H1 (cell line): ENCODE results near the gene ILK. TPM values are rescaled to one million over a fixed set of nuclear protein-coding genes. Genes with fewer than 3 reads are reported as not detected.
A peak's percentile ranks its signal among the peaks of the same experiment; 100 is the strongest.

Experiments used
- CTCF ChIA-PET: fragments of 300-600 bp; sonication (Branson Sonifier 250); formaldehyde crosslinking; loops from one replicate; lab custom pipeline; 2021; ENCODE audit not compliant: partially characterized antibody; lab: Charles Lee
- POLR2A ChIA-PET: fragments of 300-600 bp; sonication (Branson Sonifier 250); formaldehyde crosslinking; loops from one replicate; lab custom pipeline; 2021; ENCODE audit warnings: inconsistent platforms; ENCODE audit not compliant: partially characterized antibody; lab: Charles Lee
- DNase-seq, 2 experiments: peaks; one replicate each; pipeline versions ENCODE4 v3.0.0 to v3.0.0-alpha.2; 2010 to 2022; ENCODE audit warnings: low spot score in 2 of 2, low read depth in 1 of 2, mixed read lengths in 1 of 2
- FAIRE-seq: peaks from 2 replicates; lab custom pipeline; 2011; peaks lifted over from hg19 to GRCh38; lab: Jason Lieb, UNC
- H2AFZ ChIP-seq: 2 replicates; pipeline ENCODE4 v1.8.1; 2012; ENCODE audit warnings: low read length, inconsistent platforms
- H2AK5ac ChIP-seq: 2 replicates; pipeline ENCODE4 v1.6.1; 2013; ENCODE audit warnings: low read depth, low read length
- H2BK120ac ChIP-seq: replicated peaks from 2 replicates; pipeline ENCODE3; 2013; ENCODE audit warnings: low read depth, low read length, inconsistent platforms
- H2BK12ac ChIP-seq: 2 replicates; pipeline ENCODE4 v1.6.1; 2013; ENCODE audit warnings: low read depth, low read length
- H2BK15ac ChIP-seq: 2 replicates; pipeline ENCODE4 v1.6.1; 2013; ENCODE audit warnings: low read length
- H2BK20ac ChIP-seq: 2 replicates; pipeline ENCODE4 v1.6.1; 2013; ENCODE audit warnings: low read length
- H2BK5ac ChIP-seq: 2 replicates; pipeline ENCODE4 v1.6.1; 2013; ENCODE audit warnings: low read depth, low read length
- H3K14ac ChIP-seq: 2 replicates; pipeline ENCODE4 v1.6.1; 2013; ENCODE audit warnings: inconsistent platforms; ENCODE audit not compliant: insufficient read length
- H3K18ac ChIP-seq: 2 replicates; pipeline ENCODE4 v1.6.1; 2013; ENCODE audit warnings: low read length; ENCODE audit errors: extremely low read depth
- H3K23ac ChIP-seq: 2 replicates; pipeline ENCODE4 v1.6.1; 2013; ENCODE audit warnings: inconsistent platforms; ENCODE audit not compliant: insufficient read length
- H3K23me2 ChIP-seq: 2 replicates; pipeline ENCODE4 v1.6.1; 2013; ENCODE audit warnings: low read depth, low read length
- H3K27ac ChIP-seq: 2 replicates; pipeline ENCODE4 v1.6.1; 2011; ENCODE audit warnings: low read depth, low read length, inconsistent platforms
- H3K27me3 ChIP-seq, 4 experiments: replicated peaks in 1 of 4; 1 replicate in 1 of 4; 2 replicates in 3 of 4; pipeline versions ENCODE4 v1.6.1 to v1.8.1; 2011 to 2013; ENCODE audit warnings: low read length in 3 of 4, mild to moderate bottlenecking in 3 of 4, inconsistent platforms in 2 of 4, mixed read lengths in 2 of 4, moderate library complexity in 1 of 4; ENCODE audit not compliant: control insufficient read depth in 3 of 4, insufficient read depth in 3 of 4; ENCODE audit errors: extremely low read depth in 1 of 4
- H3K36me3 ChIP-seq, 4 experiments: 2 replicates each; pipeline versions ENCODE4 v1.6.1 to v1.8.1; 2011 to 2013; ENCODE audit warnings: mild to moderate bottlenecking in 4 of 4, low read length in 3 of 4, moderate library complexity in 2 of 4, control low read depth in 1 of 4, inconsistent platforms in 1 of 4; ENCODE audit not compliant: insufficient read depth in 4 of 4, control insufficient read depth in 2 of 4
- H3K4ac ChIP-seq: replicated peaks from 2 replicates; pipeline ENCODE3; 2013; ENCODE audit warnings: low read length, low read depth, mixed read lengths, inconsistent platforms; ENCODE audit not compliant: insufficient read length
- H3K4me1 ChIP-seq, 4 experiments: replicated peaks in 1 of 4; 1 replicate in 1 of 4; 2 replicates in 3 of 4; pipeline versions ENCODE4 v1.6.1 to v1.8.1; 2011 to 2013; ENCODE audit warnings: low read length in 3 of 4, inconsistent platforms in 2 of 4, mixed read lengths in 1 of 4; ENCODE audit not compliant: insufficient read depth in 4 of 4, control insufficient read depth in 3 of 4
- H3K4me2 ChIP-seq, 2 experiments: 2 replicates each; pipeline versions ENCODE4 v1.6.1 to v1.8.1; 2011 to 2013; ENCODE audit warnings: low read depth in 2 of 2, low read length in 2 of 2, control low read depth in 1 of 2, inconsistent platforms in 1 of 2, mild to moderate bottlenecking in 1 of 2; ENCODE audit not compliant: insufficient read depth in 1 of 2
- H3K4me3 ChIP-seq, 4 experiments: fragments of 200-600, 300-600 bp in 1 of 4; sonication (generic), shearing (Covaris generic), sonication (Bioruptor Twin) in 1 of 4; 2 replicates each; pipeline versions ENCODE4 v1.5.1 to v1.8.1; 2011 to 2016; ENCODE audit warnings: low read length in 4 of 4, low read depth in 3 of 4, control low read depth in 2 of 4, inconsistent platforms in 2 of 4, mild to moderate bottlenecking in 2 of 4, mixed read lengths in 1 of 4, moderate library complexity in 1 of 4; ENCODE audit not compliant: insufficient read depth in 2 of 4; ENCODE audit errors: extremely low read depth in 1 of 4
- H3K56ac ChIP-seq: replicated peaks from 2 replicates; pipeline ENCODE3; 2013; ENCODE audit warnings: low read depth, mild to moderate bottlenecking, mixed read lengths, low read length, inconsistent platforms; ENCODE audit not compliant: insufficient read length
- H3K79me1 ChIP-seq: 2 replicates; pipeline ENCODE4 v1.6.1; 2013; ENCODE audit warnings: low read depth, low read length, control low read depth
- H3K79me2 ChIP-seq, 2 experiments: 2 replicates each; pipeline versions ENCODE4 v1.6.1 to v1.8.1; 2012 to 2013; ENCODE audit warnings: low read length in 2 of 2, mild to moderate bottlenecking in 2 of 2, inconsistent platforms in 1 of 2; ENCODE audit not compliant: insufficient read depth in 2 of 2, control insufficient read depth in 1 of 2
- H3K9ac ChIP-seq, 4 experiments: replicated peaks in 1 of 4; 1 replicate in 1 of 4; 2 replicates in 3 of 4; pipeline versions ENCODE4 v1.6.1 to v1.8.1; 2011 to 2013; ENCODE audit warnings: low read depth in 3 of 4, low read length in 3 of 4, control low read depth in 2 of 4, mild to moderate bottlenecking in 2 of 4, moderate library complexity in 2 of 4, inconsistent platforms in 1 of 4; ENCODE audit errors: extremely low read depth in 1 of 4
- H3K9me3 ChIP-seq, 2 experiments: 2 replicates each; pipeline versions ENCODE4 v1.6.1 to v1.8.1; 2012 to 2013; ENCODE audit warnings: mild to moderate bottlenecking in 2 of 2, moderate library complexity in 2 of 2, control low read depth in 1 of 2, inconsistent platforms in 1 of 2, low read depth in 1 of 2, low read length in 1 of 2, mixed read lengths in 1 of 2; ENCODE audit not compliant: insufficient read depth in 2 of 2
- H4K20me1 ChIP-seq, 2 experiments: replicated peaks in 1 of 2; 2 replicates each; pipeline versions ENCODE3 to v1.8.1; 2011 to 2013; ENCODE audit warnings: inconsistent platforms in 2 of 2, low read length in 2 of 2, mild to moderate bottlenecking in 1 of 2; ENCODE audit not compliant: insufficient read depth in 2 of 2, control insufficient read depth in 1 of 2
- H4K5ac ChIP-seq: 2 replicates; pipeline ENCODE4 v1.6.1; 2013; ENCODE audit warnings: low read length, low read depth, mixed read lengths, inconsistent platforms; ENCODE audit not compliant: insufficient read length
- H4K8ac ChIP-seq: 2 replicates; pipeline ENCODE4 v1.8.0; 2013; ENCODE audit warnings: mild to moderate bottlenecking, moderate library complexity, low read length, inconsistent platforms; ENCODE audit not compliant: insufficient read depth; ENCODE audit errors: extremely low read depth
- H4K91ac ChIP-seq: replicated peaks from 2 replicates; pipeline ENCODE3; 2013; ENCODE audit warnings: low read length, mixed read lengths, inconsistent platforms; ENCODE audit not compliant: insufficient read length
- BACH1 ChIP-seq: IDR thresholded peaks from 2 replicates; pipeline ENCODE4 v1.6.1; 2012; ENCODE audit warnings: low read length, improper control_type of control experiment
- BCL11A ChIP-seq, 2 experiments: IDR thresholded peaks; one replicate each; pipeline ENCODE4 v1.6.1; 2011; ENCODE audit warnings: low read depth in 2 of 2, low read length in 2 of 2, mild to moderate bottlenecking in 2 of 2
- CEBPB ChIP-seq: IDR thresholded peaks from 2 replicates; pipeline ENCODE4 v1.6.1; 2012; ENCODE audit warnings: low read depth, low read length
- EZH2 ChIP-seq: fragments of 200-600 bp; sonication (generic); IDR thresholded peaks from 2 replicates; pipeline ENCODE4 v1.7.1; 2012; ENCODE audit warnings: low read depth, mild to moderate bottlenecking, moderate library complexity, low read length, inconsistent platforms; ENCODE audit not compliant: severe bottlenecking
- KDM5A ChIP-seq: fragments of 200-600 bp; IDR thresholded peaks from 2 replicates; pipeline ENCODE4 v1.7.1; 2012; ENCODE audit warnings: mild to moderate bottlenecking, low read length, inconsistent platforms, mixed read lengths
- MAFK ChIP-seq: IDR thresholded peaks from 2 replicates; pipeline ENCODE4 v1.6.1; 2012; ENCODE audit warnings: low read depth, mild to moderate bottlenecking, improper control_type of control experiment, low read length
- POLR2AphosphoS5 ChIP-seq: IDR thresholded peaks from 2 replicates; pipeline ENCODE4 v1.6.1; 2011; ENCODE audit warnings: low read depth, low read length
- SAP30 ChIP-seq: fragments of 300-600 bp; sonication (generic); IDR thresholded peaks from 2 replicates; pipeline ENCODE4 v1.7.1; 2012; ENCODE audit warnings: low read length, moderate library complexity, mild to moderate bottlenecking, inconsistent platforms; ENCODE audit not compliant: insufficient read depth, insufficient replicate concordance
- SP2 ChIP-seq: IDR thresholded peaks from 2 replicates; pipeline ENCODE4 v1.6.1; 2012; ENCODE audit warnings: mild to moderate bottlenecking, low read length, inconsistent platforms
- SUZ12 ChIP-seq: fragments of 200-600 bp; sonication (generic); IDR thresholded peaks from 2 replicates; pipeline ENCODE4 v1.6.1; 2012; ENCODE audit warnings: mild to moderate bottlenecking, inconsistent platforms, low read length, moderate library complexity, mixed read lengths
- ZNF274 ChIP-seq: IDR thresholded peaks from 2 replicates; pipeline ENCODE4 v1.7.0; 2012; ENCODE audit warnings: low read length, borderline replicate concordance; ENCODE audit errors: extremely low read depth
- WGBS, 2 experiments: shearing (Covaris generic) in 1 of 2; methylation state at CpG; one replicate each; pipeline versions ENCODE4 v1.1.6 to v1.1.7; 2013 to 2015; ENCODE audit warnings: low lambda C conversion rate in 2 of 2, mixed read lengths in 2 of 2, inconsistent platforms in 1 of 2, low coverage in 1 of 2, missing lambda C conversion rate in 1 of 2; ENCODE audit not compliant: insufficient replicate concordance in 2 of 2, insufficient coverage in 1 of 2, insufficient read length in 1 of 2; ENCODE audit errors: extremely low coverage in 1 of 2, missing lambda C conversion rate in 1 of 2; 5-methylcytosine and 5-hydroxymethylcytosine counted together
- polyA plus RNA-seq, 7 experiments: library from polyadenylated mRNA; depleted of rRNA in 3 of 7; stranded (reverse) in 5 of 7; unstranded in 2 of 7; fragments of >200 nt in 5 of 7; fragments of 200-250 nt in 2 of 7; gene quantifications; 1 replicate in 5 of 7; 2 replicates in 1 of 7; 4 replicates in 1 of 7; pipeline versions ENCODE4 v1.2.1 to v1.2.3, GENCODE V29; 2011 to 2013; ENCODE audit warnings: missing spikeins in 2 of 7, mixed read lengths in 2 of 7
- total RNA-seq: library from RNA; stranded (reverse); fragmentation: NEBNext Ultra II Directional; extraction: Animal tissue kit (Norgen Biotek cat#: 25700); gene quantifications from 2 replicates; pipeline ENCODE4 v1.2.1, GENCODE V29; 2021
- TF ChIP-seq, protein P1 (sequence below): IDR thresholded peaks from 2 replicates; pipeline ENCODE4 v1.6.1; 2011; ENCODE audit warnings: low read depth, mild to moderate bottlenecking, low read length; ENCODE audit not compliant: insufficient read depth

ILK gene
- total and polyA plus RNA-seq, 2 of the 8 experiments (the other 6 are each of a cell fraction or from before 2014, with no cell fraction given): 91.4 to 132 TPM

DNA sequence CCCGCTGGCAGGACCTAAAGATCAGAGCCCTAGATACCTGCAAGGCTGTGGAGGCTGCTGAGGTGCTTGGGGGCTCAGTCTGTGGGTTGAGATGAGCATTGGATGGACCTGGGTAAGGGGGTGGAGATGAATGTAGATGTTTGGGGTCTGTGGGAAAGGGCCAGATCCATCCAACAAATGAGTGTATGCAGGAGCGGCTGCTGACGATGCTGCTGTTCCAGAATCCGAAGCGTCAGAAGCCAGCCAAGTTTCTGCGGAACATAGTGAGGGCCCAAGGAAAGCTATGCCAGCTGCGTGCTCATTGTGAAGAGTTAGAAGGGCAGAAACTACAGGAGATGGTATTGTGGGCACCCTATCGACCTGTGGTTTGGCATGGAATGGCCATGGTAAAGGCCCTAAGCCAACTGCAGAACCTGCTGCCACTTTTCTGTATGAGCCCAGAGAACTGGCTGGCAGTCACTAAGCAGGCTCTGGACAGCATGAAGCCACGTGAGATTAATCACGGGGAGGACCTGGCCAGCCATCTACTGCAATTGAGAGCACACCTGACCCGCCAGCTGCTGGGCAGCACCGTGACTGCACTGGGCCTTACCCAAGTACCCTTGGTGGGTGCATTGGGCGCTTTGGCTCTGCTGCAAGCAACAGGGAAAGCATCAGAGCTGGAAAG lies 36.7 kb upstream of the ILK start:
- no peak overlapping the region for H2AK5ac ChIP-seq
- FAIRE-seq (no peak), DNase-seq (no peak)
- no peak overlapping the region for H2BK12ac ChIP-seq
- H3K23me2 ChIP-seq: no peaks in the 10 kb centered on the region; the same call in 1 of the 2 replicates
- no peaks in the 10 kb centered on the region for H3K9me3 ChIP-seq
- H2BK120ac ChIP-seq: no peak overlapping the region
- H3K14ac ChIP-seq: no peak overlapping the region
- H3K27me3 ChIP-seq: no peaks in the 10 kb centered on the region
- no peak overlapping the region for H3K18ac ChIP-seq
- no peaks in the 10 kb centered on the region for H4K20me1 ChIP-seq
- peak overlapping the region; percentile 21; the same call in 1 of the 2 replicates for H4K8ac ChIP-seq
- WGBS, 2 experiments: 88% methylated on average over 13 of the region's 13 CpGs; no CpG with 5 or more reads in 1 of the 2 experiments
- H3K4me2 ChIP-seq: no peak overlapping the region
- no peak overlapping the region for H2BK5ac ChIP-seq
- H2BK20ac ChIP-seq: no peak overlapping the region
- H3K27ac ChIP-seq: no peak overlapping the region
- peaks cover 0 to 9% (median 4%) of the 10 kb centered on the region in 4 experiments; a peak in 5 of 7 replicates for H3K4me1 ChIP-seq
- no peak overlapping the region for H3K56ac ChIP-seq
- H4K5ac ChIP-seq: no peak overlapping the region
- H3K9ac ChIP-seq: no peak overlapping the region
- no peaks in the 10 kb centered on the region for H3K79me2 ChIP-seq
- CTCF ChIA-PET: interaction anchor here (1.6 kb wide), 1 partner anchor 101 kb away, joined by 3 read pairs; no protein-coding TSS in a partner anchor
- H3K23ac ChIP-seq: no peak overlapping the region
- H2BK15ac ChIP-seq: no peak overlapping the region
- no peak overlapping the region for H2AFZ ChIP-seq
- no peak overlapping the region for H3K4ac ChIP-seq
- H3K36me3 ChIP-seq: no peaks in the 10 kb centered on the region
- H3K4me3 ChIP-seq: no peak overlapping the region
- POLR2A ChIA-PET: no interaction called here
- H3K79me1 ChIP-seq: no peaks in the 10 kb centered on the region
- H4K91ac ChIP-seq: no peak overlapping the region
- TF ChIP-seq SAP30 (no peak), KDM5A (no peak), SP2 (no peak), ZNF274 (no peak), MAFK (no peak), EZH2 (no peak), BACH1 (no peak), SUZ12 (no peak), CEBPB (no peak), POLR2AphosphoS5 (no peak), BCL11A (IDR thresholded peaks at IDR 0.05; ENCODE audit: low read depth in 2 of 2, low read length in 2 of 2) (no peak)
- TF ChIP-seq, protein P1, sequence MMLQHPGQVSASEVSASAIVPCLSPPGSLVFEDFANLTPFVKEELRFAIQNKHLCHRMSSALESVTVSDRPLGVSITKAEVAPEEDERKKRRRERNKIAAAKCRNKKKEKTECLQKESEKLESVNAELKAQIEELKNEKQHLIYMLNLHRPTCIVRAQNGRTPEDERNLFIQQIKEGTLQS: no peak
